ENCODE measurements around the gene DUSP1.

- TF ChIP-seq, protein P1, sequence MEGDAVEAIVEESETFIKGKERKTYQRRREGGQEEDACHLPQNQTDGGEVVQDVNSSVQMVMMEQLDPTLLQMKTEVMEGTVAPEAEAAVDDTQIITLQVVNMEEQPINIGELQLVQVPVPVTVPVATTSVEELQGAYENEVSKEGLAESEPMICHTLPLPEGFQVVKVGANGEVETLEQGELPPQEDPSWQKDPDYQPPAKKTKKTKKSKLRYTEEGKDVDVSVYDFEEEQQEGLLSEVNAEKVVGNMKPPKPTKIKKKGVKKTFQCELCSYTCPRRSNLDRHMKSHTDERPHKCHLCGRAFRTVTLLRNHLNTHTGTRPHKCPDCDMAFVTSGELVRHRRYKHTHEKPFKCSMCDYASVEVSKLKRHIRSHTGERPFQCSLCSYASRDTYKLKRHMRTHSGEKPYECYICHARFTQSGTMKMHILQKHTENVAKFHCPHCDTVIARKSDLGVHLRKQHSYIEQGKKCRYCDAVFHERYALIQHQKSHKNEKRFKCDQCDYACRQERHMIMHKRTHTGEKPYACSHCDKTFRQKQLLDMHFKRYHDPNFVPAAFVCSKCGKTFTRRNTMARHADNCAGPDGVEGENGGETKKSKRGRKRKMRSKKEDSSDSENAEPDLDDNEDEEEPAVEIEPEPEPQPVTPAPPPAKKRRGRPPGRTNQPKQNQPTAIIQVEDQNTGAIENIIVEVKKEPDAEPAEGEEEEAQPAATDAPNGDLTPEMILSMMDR (IDR thresholded peaks at IDR 0.05) = no peak
- TF ChIP-seq POLR2A (IDR thresholded peaks at IDR 0.05) = no peak
Observed at GRCh38 chr5:172779691-172780341, 8.8 kb upstream of the DUSP1 start.

Measured in thyroid gland (tissue), 4 donors.